ENCODE data around the gene UCP3.

UCP3 gene

GRCh38 chr11:73950869-73951710 is 57.8 kb downstream of the UCP3 start, which contains the start of gene DNAJB13:
TSS of gene DNAJB13 (plus strand) at chr11:73951026. CDS start at chr11:73951070, 44 bp downstream.
- peak; percentile 53 for DNase-seq
